Activated CD8-positive, alpha-beta memory T cell treated with anti-CD3 and anti-CD28 coated beads, Interleukin-2, amount 50 U/mL, for 24 hours (primary cell): ENCODE measurements around the gene NTN4.
"Not testable (repeated sequence)": the region's sequence is repeated elsewhere in the genome, so short reads cannot be mapped to it uniquely, and the experiment has no call there.

Source experiments
- DNase-seq: peaks from one replicate; pipeline ENCODE4 v3.0.0-alpha.2; 2020; ENCODE audit errors: extremely low read depth

Gene NTN4

GRCh38 chr12:95796225-95796981 lies 5.8 kb upstream of the NTN4 start:
- no peak for DNase-seq

GRCh38 chr12:95790917-95791849 lies 619 bp upstream of the NTN4 start:
- DNase-seq: no peak

- no peak for DNase-seq
Measured at GRCh38 chr12:95789126-95790032, 1.2 kb downstream of the NTN4 start.

GRCh38 chr12:95788637-95789036 lies 1.9 kb downstream of the NTN4 start:
- no peak for DNase-seq

GRCh38 chr12:95787274-95787818 lies 3.2 kb downstream of the NTN4 start:
- DNase-seq: no peak

- DNase-seq: no peak
Measured at GRCh38 chr12:95784915-95785314, 5.6 kb downstream of the NTN4 start.

- no peak for DNase-seq
Measured at GRCh38 chr12:95784286-95784685, 6.3 kb downstream of the NTN4 start.

- not testable (repeated sequence) for DNase-seq
Measured at GRCh38 chr12:95775466-95775865, 15.1 kb downstream of the NTN4 start.

GRCh38 chr12:95774311-95775045 lies 16.1 kb downstream of the NTN4 start:
- no peak for DNase-seq

- no peak for DNase-seq
Measured at GRCh38 chr12:95773320-95773719, 17.2 kb downstream of the NTN4 start.

GRCh38 chr12:95767703-95768102 lies 22.9 kb downstream of the NTN4 start:
- DNase-seq: no peak

GRCh38 chr12:95766356-95767019 lies 24.1 kb downstream of the NTN4 start:
- no peak for DNase-seq

- no peak for DNase-seq
Measured at GRCh38 chr12:95764848-95765247, 25.7 kb downstream of the NTN4 start.

- DNase-seq: no peak
Measured at GRCh38 chr12:95763809-95764253, 26.7 kb downstream of the NTN4 start.

GRCh38 chr12:95762123-95762785 lies 28.3 kb downstream of the NTN4 start:
- DNase-seq: no peak

GRCh38 chr12:95760371-95760770 lies 30.2 kb downstream of the NTN4 start:
- DNase-seq: no peak

- no peak for DNase-seq
Measured at GRCh38 chr12:95759718-95760117, 30.8 kb downstream of the NTN4 start.

GRCh38 chr12:95759039-95759438 lies 31.5 kb downstream of the NTN4 start:
- no peak for DNase-seq

GRCh38 chr12:95756362-95756761 lies 34.2 kb downstream of the NTN4 start:
- DNase-seq: no peak
